Mesendoderm (in vitro differentiated cells): ENCODE data around the gene NUDCD2. TPM values are rescaled to one million over a fixed set of nuclear protein-coding genes. Genes with fewer than 3 reads are reported as not detected.

ENCODE experiments used
- small RNA-seq: library from polyadenylated mRNA; stranded (forward); fragments of <200 nt; extraction: miRNeasy Mini kit (QIAGEN cat#:217004); gene quantifications from one replicate; pipeline ENCODE3, GENCODE V24; 2013; ENCODE audit not compliant: insufficient read depth

Gene NUDCD2

Small RNA genes lying within 50 kb of the gene (small RNA-seq; reads per million reads assigned to genes)
- not detected for gene AC008723.1
